H1 (cell line): ENCODE results near the gene RXRA. TPM values are rescaled to one million over a fixed set of nuclear protein-coding genes. Genes with fewer than 3 reads are reported as not detected.

Experiments used
- BACH1 ChIP-seq: IDR thresholded peaks from 2 replicates; pipeline ENCODE4 v1.6.1; 2012; ENCODE audit warnings: low read length, improper control_type of control experiment
- CHD2 ChIP-seq: IDR thresholded peaks from 2 replicates; pipeline ENCODE4 v1.6.1; 2012; ENCODE audit warnings: low read length, improper control_type of control experiment
- MAFK ChIP-seq: IDR thresholded peaks from 2 replicates; pipeline ENCODE4 v1.6.1; 2012; ENCODE audit warnings: low read depth, mild to moderate bottlenecking, improper control_type of control experiment, low read length
- PHF8 ChIP-seq: fragments of 200-600 bp; sonication (generic); conservative IDR thresholded peaks from 2 replicates; pipeline ENCODE4 v1.7.1; 2012; ENCODE audit warnings: low read depth, mild to moderate bottlenecking, inconsistent platforms, low read length, moderate library complexity
- POU5F1 ChIP-seq: IDR thresholded peaks from 2 replicates; pipeline ENCODE4 v1.6.1; 2011; ENCODE audit warnings: low read depth, mild to moderate bottlenecking, low read length, moderate library complexity
- SIRT6 ChIP-seq: IDR thresholded peaks from one replicate; pipeline ENCODE4 v1.7.1; 2012; ENCODE audit warnings: low read length, inconsistent platforms
- SP1 ChIP-seq: IDR thresholded peaks from 2 replicates; pipeline ENCODE4 v1.6.1; 2011; ENCODE audit warnings: low read depth, low read length
- polyA plus RNA-seq, 7 experiments: library from polyadenylated mRNA; depleted of rRNA in 3 of 7; stranded (reverse) in 5 of 7; unstranded in 2 of 7; fragments of >200 nt in 5 of 7; fragments of 200-250 nt in 2 of 7; gene quantifications; 1 replicate in 5 of 7; 2 replicates in 1 of 7; 4 replicates in 1 of 7; pipeline versions ENCODE4 v1.2.1 to v1.2.3, GENCODE V29; 2011 to 2013; ENCODE audit warnings: missing spikeins in 2 of 7, mixed read lengths in 2 of 7
- total RNA-seq: library from RNA; stranded (reverse); fragmentation: NEBNext Ultra II Directional; extraction: Animal tissue kit (Norgen Biotek cat#: 25700); gene quantifications from 2 replicates; pipeline ENCODE4 v1.2.1, GENCODE V29; 2021

Gene RXRA
- total and polyA plus RNA-seq, 2 of the 8 experiments (the other 6 are each of a cell fraction or from before 2014, with no cell fraction given), result 9.8 to 29.4 TPM

GRCh38 chr9:134329576-134329855, 3.3 kb downstream of the RXRA start (continued):
- TF ChIP-seq BACH1 (no peak), POU5F1 (no peak), MAFK (no peak), CHD2 (no peak), PHF8 (no peak), SIRT6 (no peak), SP1 (no peak)
